Measurements from ENCODE around the gene MYBPHL. TPM values are rescaled to one million over a fixed set of nuclear protein-coding genes. Genes with fewer than 3 reads are reported as not detected.

The MYBPHL gene
- total RNA-seq, 4 donors from 2014 or later = not detected

DNA sequence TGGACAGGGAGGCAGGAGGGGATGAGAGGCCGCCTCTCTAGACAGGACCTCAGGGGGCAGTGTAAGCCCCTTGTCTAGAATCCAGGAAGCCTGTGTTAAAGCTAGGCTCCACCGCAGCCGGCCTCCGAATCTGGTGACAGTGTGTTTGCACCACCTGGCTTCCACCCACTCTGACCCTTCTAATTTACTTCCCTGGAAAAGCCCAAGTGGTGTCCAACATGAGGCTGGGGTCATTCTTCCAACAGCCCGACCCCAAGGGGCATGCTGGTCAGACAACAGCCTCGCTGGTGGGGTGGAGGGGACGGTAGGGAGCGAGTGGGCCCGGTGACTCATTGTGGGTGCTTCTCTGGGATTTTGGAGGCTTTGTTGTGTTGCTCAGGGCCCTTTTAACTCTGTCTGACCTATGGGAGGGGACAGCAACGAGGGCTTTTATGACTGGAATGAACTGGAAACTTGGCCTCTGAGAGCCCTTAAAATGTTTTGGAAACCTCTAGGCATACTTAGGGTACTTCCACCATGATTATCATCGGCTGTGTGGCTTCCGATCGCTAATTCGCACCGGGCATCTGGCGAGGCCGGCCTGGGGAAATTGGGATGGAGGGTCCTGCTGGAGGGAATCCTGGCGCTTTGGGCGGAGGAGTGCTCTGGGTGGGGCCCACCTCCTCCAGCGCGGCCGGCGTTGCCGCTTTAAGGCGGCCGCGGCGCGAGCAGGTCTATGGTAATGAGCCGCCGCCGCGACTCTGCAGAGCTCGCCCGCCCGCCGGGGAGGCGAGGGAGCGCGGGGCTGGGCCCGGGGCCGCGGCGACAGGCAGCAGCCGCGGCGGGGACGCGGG lies 57.8 kb downstream of the MYBPHL start, which contains the start of gene CELSR2:
TSS of gene CELSR2 (plus strand) at position 743 of the 833 bp plus-strand sequence. CDS start 541 bp downstream, outside the sequence.
- Histone ChIP-seq H3K4me3 (peak within 1 kb of the TSS; percentile 40 to 75 (median 59)), H3K9me3 (no peaks in the 10 kb centered on the region), H3K4me1 (peaks cover 0 to 48% (median 13%) of the 10 kb centered on the region in 4 donors), H3K27ac (peak within 1 kb of the TSS in 3 of 4 donors; percentile 26 to 86 (median 34)), H3K36me3 (peaks cover 0 to 12% (median 0%) of the 10 kb centered on the region in 3 donors), H3K27me3 (no peaks in the 10 kb centered on the region)
- TF ChIP-seq EP300 (IDR thresholded peaks at IDR 0.05) = peak in 1 of 2 donors; percentile 21
- TF ChIP-seq CTCF (IDR thresholded peaks at IDR 0.05) = no peak
- WGBS, 2 donors = 6 to 20% methylated on average over 16 to 32 of the region's 49 CpGs
- DNase-seq (ENCODE audit: low spot score in 2 of 2) = no peak

DNA sequence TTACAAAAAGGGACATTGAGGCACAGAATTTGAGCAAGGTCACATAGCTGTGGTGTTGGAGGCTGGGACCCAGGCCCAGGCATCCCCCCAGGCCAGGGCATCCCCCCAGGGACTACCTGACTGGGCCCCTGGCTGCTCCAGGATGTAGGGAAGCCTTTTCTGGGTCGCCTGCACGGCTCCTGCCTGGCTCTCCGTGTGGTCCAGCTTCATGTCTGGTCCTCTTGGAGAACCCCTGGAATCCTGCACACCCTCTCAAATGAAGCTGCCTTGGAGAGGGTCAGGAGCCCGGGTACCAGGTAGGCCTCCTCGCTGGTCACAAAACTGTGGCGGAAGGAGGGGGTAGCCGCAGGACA lies 58.4 kb downstream of the MYBPHL start:
- Histone ChIP-seq H3K4me3 (no peak overlapping the region), H3K27ac (peak overlapping the region in 1 of 4 donors; percentile 86), H3K27me3 (no peaks in the 10 kb centered on the region), H3K9me3 (no peaks in the 10 kb centered on the region), H3K4me1 (peaks cover 0 to 42% (median 9%) of the 10 kb centered on the region in 4 donors), H3K36me3 (peaks cover 0 to 12% (median 0%) of the 10 kb centered on the region in 3 donors)
- TF ChIP-seq POLR2A (IDR thresholded peaks at IDR 0.05) (no peak), EP300 (IDR thresholded peaks at IDR 0.05) (no peak), CTCF (IDR thresholded peaks at IDR 0.05) (no peak)
- DNase-seq (ENCODE audit: low spot score in 2 of 2) = no peak
- 93 to 95% methylated on average over 7 of the region's 7 CpGs for WGBS, 2 donors

GRCh38 chr1:109247401-109248365 lies 59.1 kb downstream of the MYBPHL start:
- Histone ChIP-seq H3K36me3 (peaks cover 0 to 12% (median 0%) of the 10 kb centered on the region in 3 donors), H3K27ac (peak overlapping the region in 1 of 4 donors; percentile 36), H3K4me1 (peaks cover 0 to 34% (median 9%) of the 10 kb centered on the region in 4 donors), H3K4me3 (no peak overlapping the region), H3K9me3 (no peaks in the 10 kb centered on the region), H3K27me3 (no peaks in the 10 kb centered on the region)
- no peak for DNase-seq (ENCODE audit: low spot score in 2 of 2)
- TF ChIP-seq POLR2A (IDR thresholded peaks at IDR 0.05) (no peak), EP300 (IDR thresholded peaks at IDR 0.05) (no peak), CTCF (IDR thresholded peaks at IDR 0.05) (no peak)
- WGBS, 2 donors = 80 to 85% methylated on average over 8 of the region's 8 CpGs

GRCh38 chr1:109246141-109246551 lies 60.7 kb downstream of the MYBPHL start:
- Histone ChIP-seq H3K27ac (no peak overlapping the region), H3K36me3 (peaks cover 0 to 3% (median 0%) of the 10 kb centered on the region in 3 donors), H3K4me3 (no peak overlapping the region), H3K4me1 (peaks cover 0 to 41% (median 13%) of the 10 kb centered on the region in 4 donors), H3K9me3 (no peaks in the 10 kb centered on the region), H3K27me3 (no peaks in the 10 kb centered on the region)
- DNase-seq (ENCODE audit: low spot score in 2 of 2) = no peak
- TF ChIP-seq CTCF (IDR thresholded peaks at IDR 0.05) (no peak), EP300 (IDR thresholded peaks at IDR 0.05) (no peak), POLR2A (IDR thresholded peaks at IDR 0.05) (no peak)
- WGBS, 2 donors = 62 to 65% methylated on average over 7 of the region's 7 CpGs
